ENCODE results near the gene PAOX. TPM values are rescaled to one million over a fixed set of nuclear protein-coding genes. Genes with fewer than 3 reads are reported as not detected.
"Not testable (repeated sequence)": the region's sequence is repeated elsewhere in the genome, so short reads cannot be mapped to it uniquely, and the experiment has no call there.

Gene PAOX
- total RNA-seq, 1 donor from 2014 or later, result 4.3 TPM

DNA sequence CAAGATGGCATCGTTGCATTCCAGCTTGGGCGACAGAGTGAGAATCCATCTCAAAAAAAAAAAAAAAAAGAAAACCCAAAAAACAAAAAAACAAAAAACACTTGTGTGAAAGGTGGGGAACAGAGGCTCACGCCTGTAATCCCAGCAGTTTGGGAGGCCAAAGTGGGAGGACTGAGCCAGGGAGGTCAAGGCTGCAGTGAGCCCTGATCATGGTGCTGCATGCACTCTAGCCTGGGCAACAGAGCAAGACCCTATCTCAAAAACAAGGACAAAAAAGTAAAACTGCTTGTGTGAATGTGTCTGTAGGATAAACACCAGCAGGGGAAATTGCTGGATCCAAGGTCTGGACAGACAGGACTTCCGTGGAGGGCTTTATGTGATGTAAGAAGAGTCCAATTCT, 4.5 kb downstream of the PAOX start:
- intact Hi-C loops (cut with micrococcal nuclease), result no loop called here

DNA sequence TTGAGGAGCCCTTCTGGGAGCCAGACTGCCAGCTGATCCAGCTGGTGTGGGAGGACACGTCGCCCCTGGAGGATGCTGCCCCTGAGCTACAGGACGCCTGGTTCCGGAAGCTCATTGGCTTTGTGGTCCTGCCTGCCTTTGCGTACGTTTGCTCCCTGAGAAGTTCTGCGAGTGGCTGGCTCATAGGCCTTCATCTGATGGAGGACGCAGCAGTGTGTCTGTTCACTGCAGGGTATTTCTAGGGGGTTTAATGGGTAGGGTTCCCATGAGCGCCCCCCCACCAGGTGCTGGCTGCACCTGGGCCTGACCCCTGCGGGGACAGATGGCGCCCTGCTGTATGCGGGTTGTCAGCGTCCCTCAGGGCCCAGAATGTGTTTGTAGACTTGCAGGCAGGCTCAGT, 5.0 kb downstream of the PAOX start:
- intact Hi-C loops (cut with micrococcal nuclease), result no loop called here

DNA sequence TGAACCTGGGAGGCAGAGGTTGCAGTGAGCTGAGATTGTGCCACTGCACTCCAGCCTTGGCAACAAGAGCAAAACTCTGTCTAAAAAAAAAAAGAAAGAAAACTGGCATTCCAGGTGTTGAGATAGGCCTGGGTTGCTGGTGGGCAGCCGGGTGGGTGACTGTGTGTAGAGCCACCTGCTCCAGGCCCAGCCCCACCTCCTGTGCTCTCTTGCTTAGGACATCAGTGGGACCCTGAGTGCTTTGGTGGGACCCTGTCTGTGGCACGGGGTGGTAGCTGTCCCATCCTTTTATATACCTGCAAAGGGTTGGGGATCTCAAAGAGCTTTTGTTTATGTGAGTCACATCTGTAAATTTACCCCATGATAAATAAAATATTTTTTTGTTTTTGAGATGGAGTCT, 6.2 kb downstream of the PAOX start:
- intact Hi-C loops (cut with micrococcal nuclease), result no loop called here

- intact Hi-C loops (cut with micrococcal nuclease), result not testable (repeated sequence)
Observed at GRCh38 chr10:133386951-133387350, 7.9 kb downstream of the PAOX start.

- intact Hi-C loops (cut with micrococcal nuclease), result loop anchor here (2.0 kb wide), 1 partner anchor 60 kb away; no protein-coding TSS in a partner anchor
Observed at GRCh38 chr10:133388236-133388972, 9.3 kb downstream of the PAOX start.

- intact Hi-C loops (cut with micrococcal nuclease), result loop anchor here (2.0 kb wide), 1 partner anchor 60 kb away; no protein-coding TSS in a partner anchor
Observed at GRCh38 chr10:133388973-133389818, 10.1 kb downstream of the PAOX start.

GRCh38 chr10:133390597-133391248, 11.7 kb downstream of the PAOX start:
- intact Hi-C loops (cut with micrococcal nuclease), result loop anchor here (5.0 kb wide), 1 partner anchor 128 kb away; no protein-coding TSS in a partner anchor

DNA sequence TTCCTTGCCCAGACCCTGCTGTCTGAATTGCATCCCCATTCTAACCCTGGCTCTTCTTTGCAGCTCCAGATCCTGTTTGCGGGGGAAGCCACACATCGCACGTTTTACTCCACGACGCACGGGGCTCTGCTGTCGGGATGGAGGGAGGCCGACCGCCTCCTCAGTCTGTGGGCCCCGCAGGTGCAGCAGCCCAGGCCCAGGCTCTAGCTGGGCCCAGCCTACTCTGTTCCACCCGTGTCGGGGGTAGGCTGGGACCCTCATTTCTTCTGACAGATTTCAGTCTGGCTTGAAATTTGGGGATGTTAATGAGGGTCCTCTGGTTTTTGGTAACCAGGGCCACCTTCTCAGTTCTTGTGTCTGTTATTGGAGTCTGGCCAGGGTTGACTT, 12.2 kb downstream of the PAOX start:
- intact Hi-C loops (cut with micrococcal nuclease), result loop anchor here (5.0 kb wide), 1 partner anchor 129 kb away; no protein-coding TSS in a partner anchor

DNA sequence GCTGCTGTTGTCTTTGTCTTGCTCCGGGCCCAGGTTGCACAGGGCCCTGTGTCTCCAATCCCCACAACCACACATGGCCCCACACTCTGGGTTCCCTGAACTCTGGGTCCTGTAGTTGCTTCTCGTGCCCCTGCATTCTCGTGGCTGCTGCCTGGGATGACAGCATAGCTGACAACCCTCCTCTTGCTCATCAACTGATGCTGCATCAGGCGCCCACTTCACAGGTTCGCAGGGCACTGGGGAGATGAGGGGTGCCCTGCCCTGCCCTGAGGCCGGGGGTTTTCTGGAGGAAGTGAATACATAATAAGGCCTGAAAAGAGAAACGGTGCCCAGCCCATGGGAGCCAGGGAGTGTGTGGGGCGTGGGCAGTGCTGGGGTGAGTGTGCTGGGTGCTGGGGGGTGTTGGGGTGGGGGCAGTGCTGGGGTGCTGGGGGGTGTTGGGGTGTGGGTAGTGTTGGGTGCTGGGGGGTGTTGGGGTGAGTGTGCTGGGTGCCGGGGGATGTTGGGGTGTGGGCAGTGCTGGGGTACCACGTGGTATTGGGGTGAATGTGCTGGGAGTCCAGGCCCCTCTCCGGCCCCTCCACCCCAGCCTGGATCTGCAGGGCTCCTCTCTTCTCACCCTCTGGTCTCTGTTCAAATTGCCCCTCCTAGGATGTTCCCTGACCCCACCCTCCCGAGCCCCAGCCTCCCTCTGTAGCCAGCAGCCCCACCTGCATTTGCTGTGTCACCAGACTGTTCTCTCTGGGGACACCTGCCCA, 12.9 kb downstream of the PAOX start:
- intact Hi-C loops (cut with micrococcal nuclease), result loop anchor here (5.0 kb wide), 1 partner anchor 130 kb away; no protein-coding TSS in a partner anchor

DNA sequence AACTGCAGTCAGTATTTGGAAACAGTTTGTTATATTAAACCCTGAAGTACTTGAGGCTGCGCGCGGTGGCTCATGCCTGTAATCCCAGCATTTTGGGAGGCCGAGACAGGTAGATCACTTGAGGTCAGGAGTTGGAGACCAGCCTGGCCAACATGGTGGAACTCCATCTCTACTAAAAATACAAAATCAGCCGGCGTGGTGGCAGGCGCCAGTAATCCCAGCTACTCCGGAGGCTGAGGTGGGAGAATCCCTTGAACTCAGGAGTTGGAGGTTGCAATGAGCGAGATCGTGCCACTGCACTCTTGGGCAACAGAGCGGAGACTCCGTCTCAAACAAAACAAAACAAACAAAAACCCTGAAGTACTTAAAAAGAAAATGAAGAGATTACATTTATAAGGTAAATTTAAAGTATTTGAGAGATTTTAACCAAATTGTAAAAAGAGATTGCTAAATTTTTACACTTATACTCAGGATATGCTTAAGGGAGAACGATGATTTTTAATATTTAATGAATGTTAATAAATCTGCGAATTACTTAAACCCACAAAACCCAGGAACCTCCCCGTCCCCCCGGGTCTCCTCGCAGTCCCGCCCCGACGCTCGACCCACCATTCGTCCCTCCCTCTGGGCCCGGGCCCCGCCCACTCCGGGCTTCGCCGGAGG, 14.5 kb downstream of the PAOX start:
- intact Hi-C loops (cut with micrococcal nuclease), result loop anchor here (1.0 to 5.0 kb wide), 4 partner anchors 15 to 131 kb away; partner anchors contain the start of genes ECHS1 and FUOM

DNA sequence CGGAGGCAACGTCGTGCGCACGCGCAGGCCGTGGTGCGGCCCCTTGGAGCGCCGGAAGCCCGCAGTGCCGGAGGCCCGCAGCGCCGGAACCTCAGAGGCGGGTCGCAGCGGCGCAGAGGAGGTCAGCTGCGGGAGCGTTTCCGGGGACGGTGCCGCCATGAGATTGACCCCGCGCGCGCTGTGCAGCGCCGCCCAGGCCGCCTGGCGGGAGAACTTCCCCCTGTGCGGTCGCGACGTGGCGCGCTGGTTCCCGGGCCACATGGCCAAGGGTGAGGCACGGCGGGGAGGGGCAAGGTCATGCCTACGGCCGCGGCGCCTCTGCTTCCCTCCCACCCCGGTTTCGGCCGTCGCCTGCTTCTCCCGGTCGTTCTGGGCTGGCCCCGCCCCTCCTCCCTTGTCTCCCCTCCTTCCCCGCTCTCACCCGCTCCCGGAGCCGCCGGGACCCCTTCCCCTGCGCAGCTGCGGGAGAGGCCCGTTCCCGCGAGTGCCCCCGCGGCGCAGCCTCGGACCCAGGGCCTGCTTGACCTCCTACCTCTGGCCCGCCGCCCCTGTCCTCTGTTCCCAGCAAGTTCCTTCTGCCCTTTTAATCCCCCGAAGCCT, 15.1 kb downstream of the PAOX start, which contains the start of gene MTG1:
Gene MTG1 (plus strand): TSS at position 94 of the 600 bp plus-strand sequence. CDS start 64 bp downstream, at position 158.
- intact Hi-C loops (cut with micrococcal nuclease), result loop anchor here (1.0 to 5.0 kb wide), 4 partner anchors 16 to 132 kb away; partner anchors contain the start of genes ECHS1 and FUOM

DNA sequence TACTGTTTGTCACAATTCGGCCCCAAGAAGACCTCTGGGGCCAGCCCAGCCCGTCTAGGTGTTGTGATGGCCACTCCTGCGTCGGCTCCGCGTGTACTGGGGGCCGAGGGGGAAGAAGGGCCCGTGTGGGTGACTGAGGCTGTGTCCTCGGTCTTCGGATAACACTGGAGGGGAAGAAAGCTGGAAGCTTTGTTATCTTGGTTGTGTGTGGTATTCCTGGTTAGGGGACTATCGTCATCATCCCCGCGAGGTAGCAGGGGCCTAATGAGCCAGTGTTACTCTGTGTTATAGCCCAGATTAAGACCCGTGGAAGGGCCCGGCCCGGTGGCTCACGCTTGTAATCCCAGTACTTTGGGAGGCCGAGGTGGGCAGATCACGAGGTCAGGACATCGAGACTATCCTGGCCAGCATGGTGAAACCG, 15.7 kb downstream of the PAOX start:
- intact Hi-C loops (cut with micrococcal nuclease), result loop anchor here (1.0 to 5.0 kb wide), 4 partner anchors 17 to 133 kb away; partner anchors contain the start of genes ECHS1 and FUOM

GRCh38 chr10:133396035-133396624, 17.1 kb downstream of the PAOX start:
- intact Hi-C loops (cut with micrococcal nuclease), result no loop called here

- intact Hi-C loops (cut with micrococcal nuclease), result no loop called here
Observed at GRCh38 chr10:133397938-133398337, 18.9 kb downstream of the PAOX start.

DNA sequence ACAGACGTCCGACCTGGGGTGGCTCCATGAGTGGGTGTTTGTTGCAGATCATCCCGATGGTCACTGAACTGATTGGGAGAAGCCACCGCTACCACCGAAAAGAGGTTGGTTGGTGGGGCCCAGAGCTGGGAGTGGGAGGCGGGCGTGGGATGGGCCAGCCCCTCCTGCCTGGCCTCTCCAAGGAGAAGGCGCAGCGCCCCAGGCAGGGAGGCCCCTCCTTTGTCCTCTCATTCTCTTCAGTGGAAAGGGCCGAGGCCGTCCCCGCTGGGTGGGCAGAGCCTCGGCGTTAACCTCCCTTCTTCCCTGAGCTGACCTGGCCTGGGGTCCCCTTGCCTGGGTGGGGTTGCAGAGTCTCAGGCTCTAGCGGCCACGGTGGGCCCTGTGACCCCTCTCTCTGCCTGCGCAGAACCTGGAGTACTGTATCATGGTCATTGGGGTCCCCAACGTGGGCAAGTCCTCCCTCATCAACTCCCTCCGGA, 20.1 kb downstream of the PAOX start:
- intact Hi-C loops (cut with micrococcal nuclease), result no loop called here

- intact Hi-C loops (cut with micrococcal nuclease), result no loop called here
Observed at GRCh38 chr10:133400624-133401424, 21.8 kb downstream of the PAOX start.

DNA sequence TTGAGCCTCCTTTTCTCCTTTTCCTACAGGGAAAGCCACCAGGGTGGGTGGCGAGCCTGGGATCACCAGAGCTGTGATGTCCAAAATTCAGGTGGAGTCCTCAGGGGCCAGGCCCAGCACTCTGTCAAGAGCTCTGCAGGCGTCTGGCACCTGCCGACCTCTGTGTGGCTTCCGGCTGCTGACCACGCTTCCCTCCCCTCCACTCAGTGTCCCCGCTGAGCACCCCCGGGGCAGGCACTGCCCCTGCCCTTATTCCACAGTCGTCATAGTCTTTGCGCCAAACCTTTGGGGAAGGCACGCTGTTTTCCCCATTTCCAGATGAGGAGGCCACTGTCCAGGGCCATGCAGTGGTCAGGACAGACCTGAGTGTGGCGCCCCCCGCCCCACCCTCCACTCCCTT, 22.4 kb downstream of the PAOX start:
- intact Hi-C loops (cut with micrococcal nuclease), result no loop called here

Data from T-helper 2 cell treated with Interferon-gamma antibody and Interleukin-4, amounts not matched to agents 100 ng/mL and 5 ng/mL, for 36 hours (primary cell).